AG10803 (cell line): ENCODE measurements around the gene EVPL.

Experiments used
- DNase-seq: peaks from one replicate; pipeline ENCODE4 v3.0.0; 2010; ENCODE audit warnings: low read depth
- H3K4me3 ChIP-seq: 2 replicates; pipeline ENCODE4 v1.5.1; 2011; ENCODE audit warnings: mild to moderate bottlenecking, low read length, control low read depth
- TF ChIP-seq, protein P1 (sequence below): conservative IDR thresholded peaks from 2 replicates; pipeline ENCODE4 v1.5.1; 2011; ENCODE audit warnings: mild to moderate bottlenecking, low read length, control low read depth, inconsistent platforms

The EVPL gene

DNA sequence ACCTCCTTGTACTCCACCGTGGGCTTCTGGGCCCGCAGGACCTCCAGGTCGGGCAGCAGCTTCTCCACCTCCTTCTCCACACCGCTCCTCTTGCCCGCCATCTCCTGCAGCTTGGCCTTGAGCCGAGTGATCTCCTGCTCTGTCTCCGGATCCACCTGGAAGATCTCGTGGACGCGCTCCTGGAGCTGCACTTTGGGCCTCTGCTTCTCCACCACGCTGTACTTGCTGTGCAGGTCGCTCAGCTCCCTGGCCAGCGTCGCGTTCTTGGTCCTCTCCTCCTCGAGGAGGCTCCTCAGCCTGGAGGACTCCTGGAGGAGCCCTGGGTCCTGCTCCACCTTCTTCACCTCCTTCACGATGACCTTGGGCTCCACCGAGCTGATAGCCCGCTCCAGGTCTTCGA lies 17.7 kb downstream of the EVPL start:
- no peak overlapping the region for H3K4me3 ChIP-seq
- TF ChIP-seq, protein P1, sequence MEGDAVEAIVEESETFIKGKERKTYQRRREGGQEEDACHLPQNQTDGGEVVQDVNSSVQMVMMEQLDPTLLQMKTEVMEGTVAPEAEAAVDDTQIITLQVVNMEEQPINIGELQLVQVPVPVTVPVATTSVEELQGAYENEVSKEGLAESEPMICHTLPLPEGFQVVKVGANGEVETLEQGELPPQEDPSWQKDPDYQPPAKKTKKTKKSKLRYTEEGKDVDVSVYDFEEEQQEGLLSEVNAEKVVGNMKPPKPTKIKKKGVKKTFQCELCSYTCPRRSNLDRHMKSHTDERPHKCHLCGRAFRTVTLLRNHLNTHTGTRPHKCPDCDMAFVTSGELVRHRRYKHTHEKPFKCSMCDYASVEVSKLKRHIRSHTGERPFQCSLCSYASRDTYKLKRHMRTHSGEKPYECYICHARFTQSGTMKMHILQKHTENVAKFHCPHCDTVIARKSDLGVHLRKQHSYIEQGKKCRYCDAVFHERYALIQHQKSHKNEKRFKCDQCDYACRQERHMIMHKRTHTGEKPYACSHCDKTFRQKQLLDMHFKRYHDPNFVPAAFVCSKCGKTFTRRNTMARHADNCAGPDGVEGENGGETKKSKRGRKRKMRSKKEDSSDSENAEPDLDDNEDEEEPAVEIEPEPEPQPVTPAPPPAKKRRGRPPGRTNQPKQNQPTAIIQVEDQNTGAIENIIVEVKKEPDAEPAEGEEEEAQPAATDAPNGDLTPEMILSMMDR, result no peak
- no peak for DNase-seq

DNA sequence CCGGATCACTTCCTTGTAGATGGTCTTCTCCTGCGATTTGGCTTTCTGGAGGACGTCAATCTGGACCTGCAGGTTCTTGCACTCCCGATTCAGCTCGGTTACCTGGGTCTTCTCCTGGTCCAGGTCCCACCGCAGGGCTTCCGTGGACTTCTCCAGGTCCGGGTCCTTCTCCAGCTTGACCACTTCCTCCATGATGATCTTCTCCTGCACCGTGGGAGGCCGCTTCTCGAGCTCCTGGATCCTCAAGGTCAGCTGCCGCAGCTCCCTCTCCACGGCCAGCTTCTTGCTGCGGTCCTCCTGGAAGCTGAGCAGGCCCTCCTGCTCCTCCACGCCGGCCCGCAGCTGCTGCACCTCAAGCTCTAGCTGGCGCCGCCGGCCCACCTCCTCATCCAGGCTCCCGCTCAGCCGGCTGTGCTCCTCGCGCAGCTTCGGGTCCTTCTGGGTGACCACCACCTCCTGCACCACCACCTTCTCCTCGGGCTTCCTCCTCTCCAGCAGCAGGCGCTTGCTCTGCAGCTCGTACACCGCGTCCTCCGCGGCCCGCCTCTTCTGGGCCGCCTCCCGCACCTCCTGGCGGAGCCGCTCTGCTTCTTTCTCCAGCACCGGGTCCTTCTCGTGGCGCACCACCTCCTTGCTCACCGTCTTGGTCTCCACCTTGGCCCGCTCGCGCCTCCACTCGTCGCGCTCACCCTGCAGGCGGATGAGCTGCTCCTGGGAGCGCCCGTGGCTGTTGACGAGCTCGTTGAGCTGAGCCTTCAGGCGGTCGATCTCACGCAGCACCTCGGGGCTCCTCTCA lies 18.3 kb downstream of the EVPL start:
- TF ChIP-seq, protein P1, result no peak
- no peak overlapping the region for H3K4me3 ChIP-seq
- no peak for DNase-seq

DNA sequence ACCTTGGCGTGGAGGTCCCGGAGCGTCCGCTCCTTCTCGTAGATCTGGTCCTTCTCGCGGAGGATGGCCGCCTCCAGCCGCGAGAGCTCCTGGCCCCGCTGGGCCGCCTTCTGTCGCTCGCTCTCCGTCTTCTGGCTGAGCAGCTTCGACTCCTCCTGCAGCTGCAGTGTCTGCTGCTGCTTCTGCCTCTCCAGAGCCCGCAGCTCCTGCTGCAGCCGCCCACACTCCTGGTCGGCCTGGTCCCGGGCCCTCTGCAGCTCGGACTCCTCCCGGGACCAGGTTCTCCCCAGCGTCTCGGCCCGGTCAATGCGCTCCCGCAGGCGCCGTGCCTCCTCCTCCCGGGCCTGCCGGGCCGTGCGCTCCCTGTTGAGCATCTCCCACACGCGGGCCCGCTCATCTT lies 18.9 kb downstream of the EVPL start:
- TF ChIP-seq, protein P1, result no peak
- DNase-seq, result no peak
- H3K4me3 ChIP-seq, result no peak overlapping the region

DNA sequence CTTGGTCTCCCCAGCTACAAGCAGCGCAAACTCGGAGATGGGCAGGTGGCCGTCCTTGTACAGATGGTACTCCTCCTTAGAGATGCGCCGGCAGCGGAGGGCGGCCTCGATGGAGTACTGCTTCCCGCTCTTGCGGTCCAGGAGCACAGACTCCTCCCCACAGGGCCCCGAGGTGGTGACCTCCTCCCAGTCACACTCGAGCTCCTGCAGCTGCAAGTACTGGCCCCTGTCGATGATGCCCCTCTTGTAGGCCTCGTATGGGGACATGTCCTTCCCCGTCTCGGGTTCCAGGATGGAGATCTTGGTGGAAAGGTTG lies 19.3 kb downstream of the EVPL start:
- TF ChIP-seq, protein P1, result no peak
- no peak for DNase-seq
- H3K4me3 ChIP-seq, result no peak overlapping the region

DNA sequence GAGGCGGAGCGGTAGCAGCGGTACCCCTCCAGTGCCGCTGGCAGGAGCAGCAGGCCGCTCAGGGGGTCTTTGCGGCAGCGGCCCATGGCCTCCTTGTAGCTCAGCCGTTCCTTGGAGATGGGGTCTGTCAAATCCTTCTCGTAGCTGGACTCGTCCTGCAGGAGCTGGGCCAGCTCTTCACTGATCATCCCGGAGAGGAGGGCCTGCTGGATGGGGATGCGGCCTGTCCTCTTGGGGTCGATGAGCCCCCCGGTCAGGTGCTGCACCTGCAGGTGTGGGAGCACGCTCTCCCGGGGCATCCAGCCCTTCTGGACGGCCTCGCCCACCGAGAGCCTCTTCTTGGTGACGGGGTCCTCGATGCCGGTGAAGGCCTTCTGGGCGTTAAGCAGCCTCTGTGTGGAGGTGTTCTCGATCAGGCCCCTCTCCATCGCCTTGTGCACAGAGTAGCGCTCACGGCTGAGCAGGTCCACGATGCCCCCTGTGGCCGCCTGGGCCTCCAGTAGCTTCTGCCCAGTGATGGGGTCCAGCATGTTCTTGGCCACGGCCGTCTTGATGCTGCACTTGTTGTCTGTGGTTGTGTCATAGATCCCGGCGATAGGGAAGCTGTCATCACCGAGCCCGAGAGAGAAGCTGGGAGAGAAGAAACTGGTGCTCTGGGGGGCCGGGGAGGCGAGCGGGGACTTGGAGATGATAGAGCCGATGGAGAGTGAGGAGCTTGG lies 19.8 kb downstream of the EVPL start:
- DNase-seq, result no peak
- H3K4me3 ChIP-seq, result no peak overlapping the region
- TF ChIP-seq, protein P1, result no peak

DNA sequence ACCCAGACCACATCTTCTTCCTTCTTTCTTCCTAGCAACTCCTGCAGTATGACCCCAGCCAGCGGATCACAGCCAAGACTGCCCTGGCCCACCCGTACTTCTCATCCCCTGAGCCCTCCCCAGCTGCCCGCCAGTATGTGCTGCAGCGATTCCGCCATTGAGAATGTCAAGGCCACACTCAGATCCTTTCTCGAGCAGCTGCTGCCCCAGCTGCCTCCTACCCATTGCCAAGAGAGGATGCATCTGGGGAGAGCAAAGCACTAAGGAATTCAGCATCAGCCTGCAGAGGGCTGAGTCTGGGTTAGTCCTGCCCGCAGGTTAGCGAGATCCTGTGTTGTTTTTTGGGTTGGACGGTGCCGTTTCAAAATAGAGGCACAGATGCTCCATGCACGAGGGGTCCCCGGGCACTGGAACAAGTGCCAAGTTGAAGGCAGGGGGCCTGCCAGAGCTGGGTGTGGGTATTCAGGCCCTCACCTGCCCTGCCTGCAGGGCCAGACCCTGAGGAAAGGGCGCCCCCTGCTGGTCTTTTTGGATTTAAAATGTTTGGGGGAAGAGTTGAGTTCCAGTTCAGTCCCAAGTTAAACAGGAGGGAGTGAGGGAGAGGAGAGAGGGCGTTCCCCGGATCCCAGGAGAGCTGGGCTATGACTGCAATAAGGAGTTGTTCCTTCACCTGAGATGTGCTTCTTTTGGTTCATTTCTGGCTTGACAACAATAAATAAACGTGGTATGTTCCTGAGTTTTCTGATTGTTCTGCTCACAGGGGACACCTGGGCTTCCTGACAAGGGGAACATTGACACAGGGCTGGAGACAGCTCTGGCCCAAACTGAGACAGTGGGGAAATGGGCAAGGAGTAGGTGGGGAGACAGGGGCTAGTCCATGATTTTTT lies 21.6 kb downstream of the EVPL start:
- peak; percentile 55 for DNase-seq
- TF ChIP-seq, protein P1, result peak; percentile 69

More for the DNA sequence above, 21.6 kb downstream of the EVPL start:
- H3K4me3 ChIP-seq, result no peak overlapping the region
